Measurements from ENCODE around the gene TMEM236.

DNA sequence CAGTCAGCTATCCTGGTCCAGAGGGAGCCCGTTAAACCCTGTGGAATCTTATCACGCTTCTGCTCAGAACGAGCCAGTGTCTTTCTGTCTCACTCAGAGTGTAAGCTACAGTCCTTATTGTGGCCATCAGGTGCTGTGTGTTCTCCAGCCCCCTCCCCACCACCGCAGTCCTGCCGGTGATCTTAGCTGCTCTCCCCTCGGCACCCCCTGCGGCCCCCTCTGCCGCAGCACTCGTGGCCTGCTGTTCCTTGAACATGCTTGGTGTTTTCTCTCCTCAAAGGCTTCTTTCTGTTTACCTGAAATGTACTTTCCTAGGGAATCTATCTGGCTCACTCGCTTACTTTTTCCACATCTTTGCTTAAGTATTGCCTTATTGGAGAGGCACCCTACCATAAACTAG lies 38.2 kb upstream of the TMEM236 start:
- TF ChIP-seq, protein P1, sequence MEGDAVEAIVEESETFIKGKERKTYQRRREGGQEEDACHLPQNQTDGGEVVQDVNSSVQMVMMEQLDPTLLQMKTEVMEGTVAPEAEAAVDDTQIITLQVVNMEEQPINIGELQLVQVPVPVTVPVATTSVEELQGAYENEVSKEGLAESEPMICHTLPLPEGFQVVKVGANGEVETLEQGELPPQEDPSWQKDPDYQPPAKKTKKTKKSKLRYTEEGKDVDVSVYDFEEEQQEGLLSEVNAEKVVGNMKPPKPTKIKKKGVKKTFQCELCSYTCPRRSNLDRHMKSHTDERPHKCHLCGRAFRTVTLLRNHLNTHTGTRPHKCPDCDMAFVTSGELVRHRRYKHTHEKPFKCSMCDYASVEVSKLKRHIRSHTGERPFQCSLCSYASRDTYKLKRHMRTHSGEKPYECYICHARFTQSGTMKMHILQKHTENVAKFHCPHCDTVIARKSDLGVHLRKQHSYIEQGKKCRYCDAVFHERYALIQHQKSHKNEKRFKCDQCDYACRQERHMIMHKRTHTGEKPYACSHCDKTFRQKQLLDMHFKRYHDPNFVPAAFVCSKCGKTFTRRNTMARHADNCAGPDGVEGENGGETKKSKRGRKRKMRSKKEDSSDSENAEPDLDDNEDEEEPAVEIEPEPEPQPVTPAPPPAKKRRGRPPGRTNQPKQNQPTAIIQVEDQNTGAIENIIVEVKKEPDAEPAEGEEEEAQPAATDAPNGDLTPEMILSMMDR (conservative IDR thresholded peaks at IDR 0.05) = no peak
- no peak for TF ChIP-seq EZH2 (IDR thresholded peaks at IDR 0.05; ENCODE audit: low read depth)

Data from PC-9 (cell line).